IMR-90 (cell line): Measurements from ENCODE around the gene TTLL9.

Source experiments
- BHLHE40 ChIP-seq: fragments of 150-350 bp; IDR thresholded peaks from 2 replicates; pipeline ENCODE4 v1.6.1; 2016; ENCODE audit warnings: mild to moderate bottlenecking, low read depth, low read length
- CHD1 ChIP-seq: IDR thresholded peaks from 2 replicates; pipeline ENCODE4 v1.6.1; 2012; ENCODE audit warnings: low read depth, low read length, improper control_type of control experiment
- CTCF ChIP-seq: conservative IDR thresholded peaks from 2 replicates; pipeline ENCODE4 v1.5.1; 2012; ENCODE audit warnings: mild to moderate bottlenecking, low read depth, low read length, improper control_type of control experiment
- ELK1 ChIP-seq: fragments of 150-350 bp; IDR thresholded peaks from 2 replicates; pipeline ENCODE4 v1.6.1; 2016; ENCODE audit warnings: low read depth, mild to moderate bottlenecking, low read length, moderate library complexity, borderline replicate concordance
- FOS ChIP-seq: fragments of 150-350 bp; IDR thresholded peaks from 2 replicates; pipeline ENCODE4 v1.6.1; 2016; ENCODE audit warnings: low read depth, low read length
- MAZ ChIP-seq: IDR thresholded peaks from 2 replicates; pipeline ENCODE4 v1.6.1; 2012; ENCODE audit warnings: low read depth, mild to moderate bottlenecking, low read length, improper control_type of control experiment, moderate library complexity, borderline replicate concordance
- MXI1 ChIP-seq: IDR thresholded peaks from 2 replicates; pipeline ENCODE4 v1.6.1; 2012; ENCODE audit warnings: low read depth, mild to moderate bottlenecking, low read length, moderate library complexity, borderline replicate concordance
- POLR2A ChIP-seq: IDR thresholded peaks from 2 replicates; pipeline ENCODE4 v1.6.1; 2012; ENCODE audit warnings: mild to moderate bottlenecking, low read depth, low read length
- RAD21 ChIP-seq: IDR thresholded peaks from 2 replicates; pipeline ENCODE4 v1.6.1; 2012; ENCODE audit warnings: low read length, improper control_type of control experiment

GRCh38 chr20:31919410-31920155 is 49.1 kb downstream of the TTLL9 start:
- TF ChIP-seq CTCF (no peak), POLR2A (no peak), RAD21 (no peak), BHLHE40 (no peak), MXI1 (no peak), ELK1 (no peak), FOS (no peak), CHD1 (no peak), MAZ (no peak)
